Urinary bladder (tissue), 4 donors: ENCODE results near the gene NHLRC3. TPM values are rescaled to one million over a fixed set of nuclear protein-coding genes. Genes with fewer than 3 reads are reported as not detected.

ENCODE experiments used
- DNase-seq: peaks from one replicate; pipeline ENCODE4 v3.0.0-alpha.2; 2015; ENCODE audit errors: extremely low spot score
- H3K27ac ChIP-seq: one replicate; pipeline ENCODE4 v1.5.1; 2013; ENCODE audit warnings: low read depth, mild to moderate bottlenecking, moderate library complexity
- H3K36me3 ChIP-seq: one replicate; pipeline ENCODE4 v1.6.1; 2013; ENCODE audit warnings: mild to moderate bottlenecking, moderate library complexity; ENCODE audit not compliant: insufficient read depth
- H3K4me1 ChIP-seq: one replicate; pipeline ENCODE4 v1.6.1; 2013; ENCODE audit warnings: mild to moderate bottlenecking, moderate library complexity; ENCODE audit not compliant: insufficient read depth
- H3K4me3 ChIP-seq: one replicate; pipeline ENCODE4 v1.5.1; 2013; ENCODE audit warnings: low read depth, low read length
- WGBS: extraction: QIAGEN DNeasy Blood & Tissue Kit; methylation state at CpG from one replicate; pipeline ENCODE4 v1.1.7; 2013; 5-methylcytosine and 5-hydroxymethylcytosine counted together
- polyA plus RNA-seq: library from polyadenylated mRNA; stranded (reverse); fragments of 200-250 nt; gene quantifications from one replicate; pipeline ENCODE4 v1.2.3, GENCODE V29; 2013
- total RNA-seq: library from RNA; depleted of rRNA; stranded (reverse); fragments of >200 nt; gene quantifications from one replicate; pipeline ENCODE4 v1.2.3, GENCODE V29; 2014
- donor health status: healthy with polysubstance abuse.
- donor health status: healthy.

NHLRC3 gene
- total and polyA plus RNA-seq, 2 donors = 10.9 to 70.3 TPM

DNA sequence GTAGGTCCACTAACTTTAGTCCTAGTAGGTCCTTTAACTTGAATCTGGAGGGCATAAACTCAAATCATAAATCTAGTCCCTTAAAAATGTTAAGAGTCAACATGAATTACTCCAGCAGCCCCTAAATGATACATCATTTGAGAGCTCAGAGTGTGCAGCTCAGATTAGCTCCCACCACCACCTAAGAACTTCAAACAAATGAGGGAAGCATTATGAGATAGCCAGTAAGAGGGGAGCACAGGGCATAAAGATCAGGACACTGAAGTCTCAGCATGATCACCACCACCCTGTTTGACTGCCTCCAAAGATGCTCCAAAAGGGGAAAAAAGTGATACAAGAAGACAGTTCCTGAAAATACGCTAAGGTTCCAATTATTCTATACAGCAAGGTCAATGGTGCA, 6.1 kb upstream of the NHLRC3 start:
- H3K4me1 ChIP-seq = peaks cover 1% of the 10 kb centered on the region
- H3K36me3 ChIP-seq = no peaks in the 10 kb centered on the region
- WGBS = 90% methylated on average over 1 of the region's 1 CpG
- H3K27ac ChIP-seq = no peak overlapping the region
- no peak for DNase-seq
- no peak overlapping the region for H3K4me3 ChIP-seq

DNA sequence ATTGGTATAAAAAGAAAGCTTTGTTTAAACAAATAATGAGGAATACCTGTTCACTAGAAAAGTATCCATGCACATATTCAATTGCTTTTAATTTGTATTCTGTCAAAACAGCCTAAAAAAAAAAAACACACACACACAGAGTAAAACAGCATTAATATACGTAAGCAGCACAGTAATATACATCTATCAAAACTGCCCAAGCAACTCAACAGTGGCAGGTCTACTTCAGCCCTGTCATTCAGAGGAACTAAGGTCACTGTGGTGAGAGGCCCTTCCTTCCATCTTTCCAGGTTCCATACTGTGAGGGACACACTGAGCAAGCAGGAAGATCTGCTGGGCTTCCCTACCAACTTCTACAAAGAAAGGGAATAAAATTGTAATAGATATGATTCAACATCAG, 4.2 kb upstream of the NHLRC3 start:
- no peak for DNase-seq
- Histone ChIP-seq H3K36me3 (no peaks in the 10 kb centered on the region), H3K4me3 (no peak overlapping the region), H3K27ac (no peak overlapping the region), H3K4me1 (peaks cover 1% of the 10 kb centered on the region)
- WGBS = 88% methylated on average over 1 of the region's 1 CpG

DNA sequence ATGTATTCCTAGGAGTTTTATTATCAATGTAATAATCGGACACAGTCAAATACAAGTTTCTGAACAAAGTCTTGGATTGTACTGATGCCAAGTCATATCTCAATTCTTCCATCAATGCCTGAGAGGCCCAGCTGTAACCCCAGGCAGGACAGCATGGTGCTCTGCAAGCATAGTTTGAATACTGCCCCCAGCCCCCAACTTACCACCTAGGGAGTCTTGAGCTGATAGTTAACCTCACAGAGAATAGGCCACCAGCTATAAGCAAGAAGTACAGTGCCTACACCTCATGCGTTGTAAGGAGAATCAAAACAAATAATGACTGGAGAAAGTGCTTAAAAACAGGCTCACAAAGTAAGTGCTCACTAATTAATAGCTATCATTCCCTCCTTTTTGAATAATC, 3.1 kb upstream of the NHLRC3 start:
- Histone ChIP-seq H3K4me3 (peak overlapping the region; percentile 22), H3K4me1 (peaks cover 3% of the 10 kb centered on the region), H3K27ac (no peak overlapping the region), H3K36me3 (no peaks in the 10 kb centered on the region)
- no peak for DNase-seq
- WGBS = 45% methylated on average over 2 of the region's 2 CpGs

DNA sequence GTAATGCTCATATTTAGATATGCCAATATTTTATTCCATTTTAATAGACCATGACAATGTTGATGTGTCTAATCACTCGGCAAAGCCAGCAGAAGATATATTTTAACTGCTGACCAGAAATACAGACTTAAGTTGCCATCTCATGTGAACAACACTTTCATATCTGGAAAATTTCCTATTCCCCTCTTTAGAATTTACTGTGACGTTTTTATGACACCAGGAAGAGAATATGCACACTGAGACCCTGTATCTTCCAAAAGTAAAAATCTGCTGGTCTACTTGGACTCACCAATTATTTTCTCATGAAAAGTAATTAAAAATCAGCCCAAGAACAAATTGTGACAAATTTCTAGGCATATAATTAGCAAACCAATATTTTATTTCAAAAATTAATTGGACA, 2.5 kb upstream of the NHLRC3 start:
- Histone ChIP-seq H3K4me1 (peaks cover 3% of the 10 kb centered on the region), H3K36me3 (no peaks in the 10 kb centered on the region), H3K27ac (no peak overlapping the region), H3K4me3 (peak overlapping the region; percentile 22)
- WGBS = 26% methylated on average over 2 of the region's 2 CpGs
- DNase-seq = no peak

DNA sequence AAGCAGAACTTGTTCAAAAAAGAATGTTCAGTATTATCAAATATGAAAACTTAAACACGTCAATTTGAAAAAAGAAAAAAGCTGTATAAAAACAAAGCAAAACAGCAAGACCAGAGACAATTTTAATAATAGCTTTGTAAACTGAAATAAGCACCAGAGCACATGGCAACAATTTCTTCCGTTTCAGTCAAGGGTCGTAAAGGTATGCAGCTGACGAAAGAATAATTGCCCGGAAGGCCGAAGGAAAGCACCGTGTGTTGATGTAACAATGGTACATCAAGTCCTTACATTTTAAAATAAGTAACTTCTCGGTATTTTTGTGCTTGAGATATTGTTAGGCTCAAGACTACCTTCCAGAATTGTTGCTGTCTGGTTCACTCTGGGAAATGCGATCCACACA, 2.0 kb upstream of the NHLRC3 start:
- Histone ChIP-seq H3K36me3 (no peaks in the 10 kb centered on the region), H3K4me3 (peak overlapping the region; percentile 87), H3K27ac (no peak overlapping the region), H3K4me1 (peaks cover 3% of the 10 kb centered on the region)
- no peak for DNase-seq
- 4% methylated on average over 9 of the region's 9 CpGs for WGBS

DNA sequence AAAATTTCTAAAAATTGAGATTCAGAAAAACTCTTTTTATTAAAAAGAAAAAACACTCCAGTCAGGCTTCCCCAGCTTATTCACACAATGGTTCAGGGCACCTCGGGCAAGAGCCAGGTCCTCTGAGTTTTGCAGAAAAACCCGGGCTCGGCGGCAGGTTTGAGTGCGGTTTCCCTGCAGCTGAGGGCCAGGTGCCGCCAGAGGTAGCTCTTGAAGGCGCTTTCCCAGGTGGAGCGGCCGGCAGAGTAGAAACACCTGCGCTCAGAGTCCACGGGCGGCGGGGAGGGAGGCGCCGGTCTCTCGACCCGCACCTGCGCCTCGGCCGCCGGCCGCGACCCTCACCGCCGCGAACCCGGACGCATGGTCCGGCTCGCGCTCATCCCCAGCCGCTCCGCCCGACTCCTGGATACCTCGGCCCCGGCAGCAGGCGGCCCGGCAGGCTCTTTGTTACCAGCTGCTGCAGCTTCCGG, 811 bp upstream of the NHLRC3 start:
- no peak for DNase-seq
- peak overlapping the region; percentile 48 for H3K27ac ChIP-seq
- peak overlapping the region; percentile 87 for H3K4me3 ChIP-seq
- H3K36me3 ChIP-seq = no peaks in the 10 kb centered on the region
- H3K4me1 ChIP-seq = peaks cover 3% of the 10 kb centered on the region
- WGBS = under 1% methylated on average over 39 of the region's 39 CpGs

DNA sequence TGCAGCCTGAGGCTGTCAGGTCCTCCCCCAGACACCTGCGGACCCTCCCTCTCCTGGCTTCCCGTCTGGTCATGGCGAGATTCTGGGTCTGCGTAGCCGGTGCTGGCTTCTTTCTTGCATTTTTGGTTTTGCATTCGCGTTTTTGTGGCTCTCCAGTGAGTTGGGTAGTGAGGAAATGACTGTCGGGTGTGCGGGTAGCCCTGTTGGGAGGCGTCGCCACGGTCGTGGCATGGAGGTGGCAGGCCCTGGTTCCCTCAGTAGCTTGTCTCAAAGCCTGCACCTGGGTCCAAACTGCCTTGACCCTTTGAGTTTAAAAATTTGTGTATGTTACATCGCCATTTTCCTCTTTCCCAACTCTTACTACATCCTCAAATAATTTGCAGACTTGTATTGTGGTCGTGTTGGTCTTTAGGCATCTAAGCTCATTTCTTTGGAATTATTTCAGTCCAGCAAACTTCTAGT, 344 bp downstream of the NHLRC3 start:
- Histone ChIP-seq H3K27ac (peak overlapping the region; percentile 68), H3K4me1 (peaks cover 3% of the 10 kb centered on the region), H3K4me3 (peak overlapping the region; percentile 87), H3K36me3 (no peaks in the 10 kb centered on the region)
- WGBS = under 1% methylated on average over 15 of the region's 15 CpGs
- no peak for DNase-seq

DNA sequence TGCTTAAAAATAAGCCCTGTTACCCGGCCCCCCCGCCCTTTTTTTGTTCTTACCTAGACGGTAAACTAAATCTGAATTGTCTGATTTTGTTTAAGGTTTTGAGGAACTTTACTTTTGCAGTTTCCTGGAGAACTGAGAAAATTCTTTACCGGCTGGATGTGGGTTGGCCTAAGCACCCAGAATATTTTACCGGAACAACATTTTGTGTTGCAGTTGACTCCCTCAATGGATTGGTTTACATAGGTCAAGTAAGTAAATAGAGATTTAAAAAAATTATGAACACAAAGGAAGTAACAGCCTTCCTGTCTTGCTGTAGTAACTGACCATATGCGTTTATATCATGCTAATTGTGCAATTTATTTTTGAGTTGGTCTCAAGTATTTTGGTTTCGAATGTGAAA, 785 bp downstream of the NHLRC3 start:
- WGBS = 25% methylated on average over 7 of the region's 7 CpGs
- Histone ChIP-seq H3K36me3 (no peaks in the 10 kb centered on the region), H3K27ac (peak overlapping the region; percentile 10), H3K4me1 (peaks cover 3% of the 10 kb centered on the region), H3K4me3 (peak overlapping the region; percentile 87)
- no peak for DNase-seq

DNA sequence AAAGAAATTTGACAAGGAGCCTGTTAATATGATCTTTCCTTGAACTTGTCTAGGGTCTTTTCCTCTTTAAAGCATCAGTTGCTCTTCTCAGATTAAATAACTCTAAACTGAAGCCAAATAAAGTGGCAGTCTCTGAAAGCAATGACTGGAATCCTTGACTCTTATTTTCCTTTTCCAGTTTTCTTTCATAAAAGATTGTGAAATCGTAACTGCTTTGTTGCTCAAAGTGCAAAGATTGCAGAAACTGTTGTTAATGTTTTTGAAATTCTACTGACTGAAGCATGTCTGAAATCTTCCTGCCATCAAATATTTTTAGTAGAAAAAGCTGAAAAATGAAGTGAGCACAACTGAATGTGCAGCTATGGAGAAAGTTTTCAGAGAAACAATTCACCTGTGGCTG, 1.9 kb downstream of the NHLRC3 start:
- peaks cover 3% of the 10 kb centered on the region for H3K4me1 ChIP-seq
- no peak overlapping the region for H3K27ac ChIP-seq
- DNase-seq = no peak
- H3K36me3 ChIP-seq = no peaks in the 10 kb centered on the region
- no peak overlapping the region for H3K4me3 ChIP-seq
- WGBS = 64% methylated on average over 1 of the region's 1 CpG

DNA sequence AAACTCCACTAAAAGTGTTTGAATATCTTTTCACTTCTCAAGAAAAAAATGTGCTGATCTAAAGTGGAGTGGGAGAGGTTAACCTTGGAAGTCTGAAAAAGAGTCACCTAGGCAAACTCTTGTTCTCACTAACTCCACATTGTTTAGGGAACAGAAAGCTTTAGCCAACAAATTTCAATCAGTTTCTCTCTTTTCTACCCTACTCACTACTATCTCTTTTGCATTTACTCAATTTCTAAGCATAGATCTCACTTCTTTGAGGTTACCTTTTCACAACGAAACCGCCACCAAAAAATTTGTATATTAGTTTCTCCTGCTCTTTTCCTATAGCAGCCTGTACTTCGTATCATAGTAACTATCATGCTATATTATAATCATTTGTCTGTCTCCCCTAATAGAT, 6.3 kb downstream of the NHLRC3 start:
- Histone ChIP-seq H3K27ac (no peak overlapping the region), H3K36me3 (peaks cover 1% of the 10 kb centered on the region), H3K4me1 (peaks cover under 1% of the 10 kb centered on the region), H3K4me3 (no peak overlapping the region)
- WGBS = 97% methylated on average over 3 of the region's 3 CpGs
- no peak for DNase-seq

DNA sequence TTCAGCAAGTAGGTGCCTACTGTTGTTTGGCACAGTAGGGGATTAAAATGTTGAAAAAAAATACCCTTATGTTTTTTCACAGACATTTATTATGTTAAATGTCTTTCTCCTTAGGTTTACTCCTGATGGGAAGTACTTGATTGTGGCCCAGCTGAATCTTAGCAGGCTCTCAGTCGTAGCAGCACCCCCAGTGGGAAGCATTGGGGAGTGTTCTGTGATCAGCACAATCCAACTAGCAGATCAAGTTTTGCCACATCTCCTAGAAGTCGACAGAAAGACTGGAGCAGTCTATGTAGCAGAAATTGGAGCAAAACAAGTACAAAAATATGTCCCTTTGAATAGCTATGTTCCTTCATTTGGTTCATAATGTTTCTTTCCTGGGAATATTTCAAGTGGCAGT, 9.3 kb downstream of the NHLRC3 start:
- Histone ChIP-seq H3K4me1 (no peaks in the 10 kb centered on the region), H3K4me3 (no peak overlapping the region), H3K27ac (no peak overlapping the region), H3K36me3 (peaks cover 1% of the 10 kb centered on the region)
- no peak for DNase-seq
- 31% methylated on average over 2 of the region's 2 CpGs for WGBS

DNA sequence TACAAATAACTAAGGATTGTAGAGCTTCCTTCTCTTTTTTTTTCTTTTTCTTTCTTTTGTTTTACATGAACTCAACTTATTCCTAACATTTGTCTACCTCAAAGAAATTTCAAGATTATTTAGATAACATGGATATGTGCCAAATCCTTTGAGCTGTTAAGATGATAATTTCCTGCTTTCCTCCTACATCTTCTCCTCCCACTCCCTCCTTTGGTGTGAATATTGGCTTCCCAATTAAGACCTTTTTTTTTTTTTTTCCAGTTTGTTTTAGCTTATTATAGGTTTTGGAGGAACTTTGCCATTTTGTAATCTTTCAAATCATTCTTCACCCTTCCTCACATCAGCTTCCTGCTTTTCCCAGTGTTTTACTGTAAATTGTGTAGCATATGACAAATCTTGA, 10.6 kb downstream of the NHLRC3 start:
- Histone ChIP-seq H3K4me1 (no peaks in the 10 kb centered on the region), H3K36me3 (peaks cover 1% of the 10 kb centered on the region), H3K4me3 (no peak overlapping the region), H3K27ac (no peak overlapping the region)
- no peak for DNase-seq

DNA sequence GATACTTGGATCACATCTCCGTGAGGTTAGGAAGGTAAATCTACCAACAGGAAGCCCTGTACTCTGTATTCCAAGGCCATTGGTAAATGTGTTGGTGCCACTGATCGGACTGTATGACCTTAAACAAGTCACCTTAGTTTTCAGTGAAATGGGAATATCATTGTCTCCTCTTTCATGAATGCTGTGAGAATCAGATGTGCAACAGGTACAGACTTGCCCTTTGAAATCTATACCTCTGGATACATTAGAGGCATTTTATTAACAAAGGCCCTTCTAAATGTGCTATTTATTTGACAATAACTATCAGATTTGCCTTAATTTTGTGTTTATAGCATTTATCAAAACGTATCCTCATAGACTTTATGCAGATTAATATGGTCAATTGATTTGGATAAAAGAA, 11.0 kb downstream of the NHLRC3 start:
- 87% methylated on average over 3 of the region's 3 CpGs for WGBS
- H3K27ac ChIP-seq = no peak overlapping the region
- no peak for DNase-seq

DNA sequence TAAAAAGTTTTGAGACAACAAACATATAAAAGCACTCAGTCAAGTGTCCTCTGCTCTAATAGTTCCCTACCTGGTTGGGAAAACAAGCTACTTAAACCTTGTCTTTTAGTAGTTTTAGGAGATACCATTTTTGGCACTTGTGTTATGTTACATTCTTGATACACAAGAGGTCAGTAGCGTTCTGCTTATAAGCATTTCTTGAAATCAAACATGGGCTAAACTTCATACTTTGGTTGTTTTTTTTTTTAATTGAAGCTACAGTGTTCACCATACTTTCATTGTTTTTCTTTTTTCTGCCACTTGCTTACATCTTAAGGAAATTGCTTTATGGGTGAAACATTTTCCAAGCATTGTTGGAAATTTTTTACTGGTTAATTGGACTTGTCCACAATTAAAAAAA, 12.9 kb downstream of the NHLRC3 start:
- no peaks in the 10 kb centered on the region for H3K4me1 ChIP-seq
- H3K27ac ChIP-seq = no peak overlapping the region
- no peak overlapping the region for H3K4me3 ChIP-seq
- no peak for DNase-seq
- peaks cover 1% of the 10 kb centered on the region for H3K36me3 ChIP-seq
- WGBS = 47% methylated on average over 1 of the region's 1 CpG

More for the DNA sequence above, 11.0 kb downstream of the NHLRC3 start:
- Histone ChIP-seq H3K36me3 (peaks cover 1% of the 10 kb centered on the region), H3K4me3 (no peak overlapping the region), H3K4me1 (no peaks in the 10 kb centered on the region)

DNA sequence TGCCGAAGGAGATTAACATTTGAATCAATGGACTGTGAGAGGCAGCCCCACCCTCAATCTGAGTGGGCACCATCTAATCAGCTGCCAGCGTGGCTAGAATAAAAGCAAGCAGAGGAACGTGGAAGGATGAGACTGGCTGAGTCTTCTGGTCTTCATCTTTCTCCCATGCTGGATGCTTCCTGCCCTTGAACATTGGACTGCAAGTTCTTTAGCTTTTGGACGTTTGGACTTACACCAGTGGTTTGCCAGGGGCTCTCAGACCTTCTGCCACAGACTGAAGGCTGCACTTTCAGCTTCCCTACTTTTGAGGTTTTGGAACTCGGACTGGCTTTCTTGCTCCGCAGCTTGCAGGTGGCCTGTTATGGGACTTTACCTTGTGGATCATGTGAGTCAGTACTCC, 14.7 kb downstream of the NHLRC3 start:
- whole genome bisulfite sequencing = 76% methylated on average over 6 of the region's 6 CpGs
- H3K27ac ChIP-seq = no peak overlapping the region
- H3K4me3 ChIP-seq = no peak overlapping the region
- no peaks in the 10 kb centered on the region for H3K36me3 ChIP-seq
- no peak for DNase-seq
- H3K4me1 ChIP-seq = no peaks in the 10 kb centered on the region
